SK-N-MC (cell line): Measurements from ENCODE around the gene SHROOM4.

Experiments used
- EZH2 ChIP-seq: fragments of 200-600 bp; sonication (generic); IDR thresholded peaks from one replicate; pipeline ENCODE4 v1.6.1; 2017; ENCODE audit warnings: antibody characterized with exemption
- FOXP2 ChIP-seq: optimal IDR thresholded peaks from 2 replicates; pipeline ENCODE3; 2011; ENCODE audit warnings: mild to moderate bottlenecking, moderate library complexity; ENCODE audit not compliant: insufficient read depth; ENCODE audit errors: extremely low read length, control extremely low read depth
- POLR2AphosphoS5 ChIP-seq: IDR thresholded peaks from 2 replicates; pipeline ENCODE4 v1.6.1; 2012; ENCODE audit warnings: mild to moderate bottlenecking, low read depth, low read length, borderline replicate concordance

DNA sequence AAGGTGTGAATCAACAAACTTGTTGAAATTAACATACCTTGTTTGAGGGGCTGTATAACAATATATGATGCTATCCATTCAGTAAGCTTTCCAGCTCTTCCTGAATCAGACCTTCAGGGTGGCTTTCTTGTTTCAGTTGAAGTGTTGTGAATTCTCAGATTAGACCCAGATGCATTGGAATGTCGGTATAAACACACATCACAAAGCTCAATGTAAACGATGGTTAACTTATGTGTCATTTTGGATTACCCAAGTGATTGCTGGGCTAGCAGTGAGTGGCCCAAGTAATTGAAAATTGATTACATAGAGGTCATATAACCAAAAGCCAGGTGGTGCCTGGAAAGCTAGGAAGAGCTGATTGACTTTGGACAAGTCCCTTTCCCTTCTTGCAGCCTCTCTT lies 115.0 kb downstream of the SHROOM4 start:
- no peak for TF ChIP-seq POLR2AphosphoS5
- no peak for TF ChIP-seq EZH2
- TF ChIP-seq FOXP2: no peak
